Upper lobe of left lung (tissue), 6 donors: Measurements from ENCODE around the gene EAPP. TPM values are rescaled to one million over a fixed set of nuclear protein-coding genes. Genes with fewer than 3 reads are reported as not detected.

Experiments used
- ATAC-seq, 2 donors: fragments of 200-7000 bp; cut with Tn5 transposase; one replicate each; pipeline ENCODE4 v1.9.1; 2022; ENCODE audit warnings: mild to moderate bottlenecking in 2 of 2, moderate library complexity in 2 of 2; ENCODE audit not compliant: low FRiP score in 2 of 2
- DNase-seq, 2 donors: peaks; one replicate each; pipeline ENCODE4 v3.0.0-alpha.2; 2019 to 2020
- H3K27ac ChIP-seq, 4 donors: fragments of 200-600 bp; sonication (generic); one replicate each; pipeline ENCODE4 v1.5.1; 2016 to 2019
- H3K27me3 ChIP-seq, 4 donors: fragments of 200-600 bp; sonication (generic); one replicate each; pipeline ENCODE4 v1.5.1; 2017 to 2019
- H3K36me3 ChIP-seq, 4 donors: fragments of 200-600 bp; sonication (generic); one replicate each; pipeline ENCODE4 v1.5.1; 2016 to 2019
- H3K4me1 ChIP-seq, 4 donors: fragments of 200-600 bp; sonication (generic); one replicate each; pipeline ENCODE4 v1.5.1; 2018 to 2019
- H3K4me3 ChIP-seq, 4 donors: fragments of 200-600 bp; sonication (generic); one replicate each; pipeline ENCODE4 v1.5.1; 2017 to 2019; ENCODE audit warnings: mild to moderate bottlenecking in 2 of 4, moderate library complexity in 1 of 4
- H3K9me3 ChIP-seq, 4 donors: fragments of 200-600 bp; sonication (generic); one replicate each; pipeline ENCODE4 v1.5.1; 2018 to 2019
- EP300 ChIP-seq, 4 donors: sonication (generic); formaldehyde crosslinking; IDR thresholded peaks; one replicate each; pipeline ENCODE4 v1.5.1; 2017; ENCODE audit warnings: antibody characterized with exemption in 4 of 4, control low read depth in 2 of 4
- POLR2A ChIP-seq, 4 donors: fragments of 450-650 bp; IDR thresholded peaks; one replicate each; pipeline ENCODE4 v1.5.1; 2016 to 2017; ENCODE audit warnings: antibody characterized with exemption in 4 of 4, mild to moderate bottlenecking in 2 of 4
- POLR2AphosphoS5 ChIP-seq, 2 donors: sonication (generic); formaldehyde crosslinking; IDR thresholded peaks; one replicate each; pipeline ENCODE4 v1.5.1; 2017; ENCODE audit warnings: antibody characterized with exemption in 2 of 2
- WGBS, 2 donors: methylation state at CpG; one replicate each; pipeline ENCODE4 v1.1.5; 2017 to 2018; 5-methylcytosine and 5-hydroxymethylcytosine counted together
- total RNA-seq, 6 donors: library from RNA; depleted of rRNA in 4 of 6; stranded (reverse); fragments of >200 nt in 4 of 6; gene quantifications; one replicate each; pipeline versions ENCODE4 v1.1.0 to v1.2.1, GENCODE V29; 2016 to 2021
- TF ChIP-seq, protein P1 (sequence below), 6 experiments: fragments of 450-650 bp in 4 of 6; fragments of 200-600 bp in 2 of 6; sonication (generic) in 2 of 6; IDR thresholded peaks; one replicate each; pipeline ENCODE4 v1.5.1; 2016 to 2019; ENCODE audit warnings: antibody characterized with exemption in 6 of 6
- donor health status: DM: no; HTN: no; CAD: no; lungs with moderate emphysema.
- donor health status: DM: no; HTN: yes; CAD: no; lungs with severe emphysema.

EAPP gene
- total RNA-seq, 6 donors from 2014 or later, result 12.5 to 30.6 (median 27.6) TPM

GRCh38 chr14:34475163-34475562 lies 64.3 kb downstream of the EAPP start:
- Histone ChIP-seq H3K36me3 (no peaks in the 10 kb centered on the region), H3K9me3 (no peaks in the 10 kb centered on the region), H3K4me1 (no peaks in the 10 kb centered on the region), H3K4me3 (no peak overlapping the region), H3K27ac (no peak overlapping the region), H3K27me3 (no peaks in the 10 kb centered on the region)
- TF ChIP-seq POLR2AphosphoS5 (IDR thresholded peaks at IDR 0.05), result no peak
- TF ChIP-seq, protein P1, sequence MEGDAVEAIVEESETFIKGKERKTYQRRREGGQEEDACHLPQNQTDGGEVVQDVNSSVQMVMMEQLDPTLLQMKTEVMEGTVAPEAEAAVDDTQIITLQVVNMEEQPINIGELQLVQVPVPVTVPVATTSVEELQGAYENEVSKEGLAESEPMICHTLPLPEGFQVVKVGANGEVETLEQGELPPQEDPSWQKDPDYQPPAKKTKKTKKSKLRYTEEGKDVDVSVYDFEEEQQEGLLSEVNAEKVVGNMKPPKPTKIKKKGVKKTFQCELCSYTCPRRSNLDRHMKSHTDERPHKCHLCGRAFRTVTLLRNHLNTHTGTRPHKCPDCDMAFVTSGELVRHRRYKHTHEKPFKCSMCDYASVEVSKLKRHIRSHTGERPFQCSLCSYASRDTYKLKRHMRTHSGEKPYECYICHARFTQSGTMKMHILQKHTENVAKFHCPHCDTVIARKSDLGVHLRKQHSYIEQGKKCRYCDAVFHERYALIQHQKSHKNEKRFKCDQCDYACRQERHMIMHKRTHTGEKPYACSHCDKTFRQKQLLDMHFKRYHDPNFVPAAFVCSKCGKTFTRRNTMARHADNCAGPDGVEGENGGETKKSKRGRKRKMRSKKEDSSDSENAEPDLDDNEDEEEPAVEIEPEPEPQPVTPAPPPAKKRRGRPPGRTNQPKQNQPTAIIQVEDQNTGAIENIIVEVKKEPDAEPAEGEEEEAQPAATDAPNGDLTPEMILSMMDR (IDR thresholded peaks at IDR 0.05), result no peak
- no peak for DNase-seq
- 86 to 94% methylated on average over 4 to 6 of the region's 6 CpGs for WGBS, 2 donors
- ATAC-seq, result no peak

- WGBS, 2 donors, result 94 to 97% methylated on average over 2 of the region's 2 CpGs
- no peak for DNase-seq
- no peaks in the 10 kb centered on the region for H3K9me3 ChIP-seq
- H3K4me1 ChIP-seq, result no peaks in the 10 kb centered on the region
- no peaks in the 10 kb centered on the region for H3K27me3 ChIP-seq
- TF ChIP-seq, protein P1 (IDR thresholded peaks at IDR 0.05), result no peak
- TF ChIP-seq EP300 (IDR thresholded peaks at IDR 0.05) (no peak), POLR2AphosphoS5 (IDR thresholded peaks at IDR 0.05) (no peak), POLR2A (IDR thresholded peaks at IDR 0.05) (no peak)
- no peak overlapping the region for H3K27ac ChIP-seq
- H3K36me3 ChIP-seq, result no peaks in the 10 kb centered on the region
- no peak overlapping the region for H3K4me3 ChIP-seq
- no peak for ATAC-seq
These were observed 65.3 kb downstream of the EAPP start for GRCh38 chr14:34474187-34474679.

- ATAC-seq (no peak), DNase-seq (no peak)
- H3K9me3 ChIP-seq, result no peaks in the 10 kb centered on the region
- H3K27ac ChIP-seq, result no peak overlapping the region
- WGBS, 2 donors, result 86% methylated on average over 6 of the region's 6 CpGs
- TF ChIP-seq POLR2A (IDR thresholded peaks at IDR 0.05) (no peak), EP300 (IDR thresholded peaks at IDR 0.05) (no peak), POLR2AphosphoS5 (IDR thresholded peaks at IDR 0.05) (no peak)
- TF ChIP-seq, protein P1 (IDR thresholded peaks at IDR 0.05), result no peak
- H3K4me1 ChIP-seq, result no peaks in the 10 kb centered on the region
- no peaks in the 10 kb centered on the region for H3K27me3 ChIP-seq
- H3K4me3 ChIP-seq, result no peak overlapping the region
- no peaks in the 10 kb centered on the region for H3K36me3 ChIP-seq
These were observed 66.7 kb downstream of the EAPP start for GRCh38 chr14:34472706-34473279.

DNA sequence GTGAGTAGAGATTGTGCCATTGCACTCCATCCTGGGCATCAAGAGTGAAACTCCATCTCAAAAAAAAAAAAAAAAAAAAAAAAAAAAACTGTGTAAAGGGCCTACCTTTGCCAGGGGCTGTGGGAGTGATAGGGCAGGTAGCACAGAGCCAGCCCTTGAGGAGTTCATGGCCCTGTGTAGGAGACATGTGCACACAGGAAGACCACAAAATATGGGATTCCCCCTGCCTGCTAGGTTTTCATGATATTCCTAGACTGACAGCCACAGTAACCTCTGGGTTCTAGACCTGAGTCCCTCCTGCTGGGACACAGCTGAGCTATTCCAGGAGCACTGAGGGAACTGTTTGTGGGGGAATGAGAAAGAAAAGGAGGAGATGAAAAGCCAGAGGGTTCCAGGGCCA lies 69.2 kb downstream of the EAPP start:
- H3K9me3 ChIP-seq, result no peaks in the 10 kb centered on the region
- H3K4me1 ChIP-seq, result peaks cover 0 to 3% (median under 1%) of the 10 kb centered on the region in 4 donors
- no peaks in the 10 kb centered on the region for H3K27me3 ChIP-seq
- no peaks in the 10 kb centered on the region for H3K36me3 ChIP-seq
- H3K4me3 ChIP-seq, result no peak overlapping the region
- no peak for TF ChIP-seq POLR2A (IDR thresholded peaks at IDR 0.05)
- TF ChIP-seq POLR2AphosphoS5 (IDR thresholded peaks at IDR 0.05), result no peak
- TF ChIP-seq, protein P1 (IDR thresholded peaks at IDR 0.05), result no peak
- no peak for TF ChIP-seq EP300 (IDR thresholded peaks at IDR 0.05)
- no peak overlapping the region for H3K27ac ChIP-seq
- DNase-seq (no peak), ATAC-seq (no peak)

DNA sequence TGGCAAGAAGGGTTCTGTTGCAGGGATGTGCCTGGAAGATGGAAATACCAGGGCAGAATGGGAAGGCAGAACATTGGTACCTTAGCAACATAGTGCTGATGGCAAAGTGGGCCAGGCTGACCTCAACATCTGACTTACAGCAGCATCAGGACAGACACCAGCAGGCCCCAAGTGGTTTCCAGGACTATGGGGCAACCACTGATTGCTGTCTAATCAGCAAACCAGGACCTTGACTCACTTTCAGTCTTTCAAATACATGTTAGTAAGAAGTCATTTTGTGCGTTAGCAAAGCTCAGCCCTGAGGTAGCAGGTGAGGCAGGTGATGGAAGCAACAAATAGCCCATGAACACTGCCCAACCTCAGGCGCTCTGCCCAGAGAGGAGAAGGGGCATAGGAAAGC lies 72.8 kb downstream of the EAPP start:
- Histone ChIP-seq H3K36me3 (no peaks in the 10 kb centered on the region), H3K9me3 (no peaks in the 10 kb centered on the region), H3K4me1 (peaks cover 0 to 13% (median 8%) of the 10 kb centered on the region in 4 donors), H3K27ac (no peak overlapping the region), H3K4me3 (no peak overlapping the region), H3K27me3 (no peaks in the 10 kb centered on the region)
- ATAC-seq (no peak), DNase-seq (no peak)
- 83 to 86% methylated on average over 1 to 2 of the region's 2 CpGs for WGBS, 2 donors
- TF ChIP-seq, protein P1 (IDR thresholded peaks at IDR 0.05), result no peak
- TF ChIP-seq POLR2A (IDR thresholded peaks at IDR 0.05) (no peak), POLR2AphosphoS5 (IDR thresholded peaks at IDR 0.05) (no peak), EP300 (IDR thresholded peaks at IDR 0.05) (no peak)
